Measurements from ENCODE around the gene ERICH6.

Gene ERICH6

GRCh38 chr3:150703756-150704344 lies at the start of gene ERICH6:
ERICH6 (minus strand) TSS chr3:150703920; CDS start chr3:150703898, 22 bp downstream.
- DNase-seq (ENCODE audit: low read depth in 3 of 3): peak; percentile 75 to 80 (median 80)

- DNase-seq (ENCODE audit: low read depth in 3 of 3): no peak
Measured at GRCh38 chr3:150751781-150752263, 48.1 kb upstream of the ERICH6 start.

- no peak for DNase-seq (ENCODE audit: low read depth in 3 of 3)
Measured at GRCh38 chr3:150749255-150749654, 45.5 kb upstream of the ERICH6 start.

GRCh38 chr3:150748684-150749047 lies 44.9 kb upstream of the ERICH6 start:
- DNase-seq (ENCODE audit: low read depth in 3 of 3): no peak

GRCh38 chr3:150747886-150748683 lies 44.4 kb upstream of the ERICH6 start:
- no peak for DNase-seq (ENCODE audit: low read depth in 3 of 3)

GRCh38 chr3:150746791-150747590 lies 43.3 kb upstream of the ERICH6 start:
- DNase-seq (ENCODE audit: low read depth in 3 of 3): no peak

GRCh38 chr3:150745832-150746231 lies 42.1 kb upstream of the ERICH6 start:
- no peak for DNase-seq (ENCODE audit: low read depth in 3 of 3)

- DNase-seq (ENCODE audit: low read depth in 3 of 3): no peak
Measured at GRCh38 chr3:150744919-150745211, 41.1 kb upstream of the ERICH6 start.

GRCh38 chr3:150744041-150744918 lies 40.6 kb upstream of the ERICH6 start:
- DNase-seq (ENCODE audit: low read depth in 3 of 3): no peak

GRCh38 chr3:150743508-150743907 lies 39.8 kb upstream of the ERICH6 start:
- no peak for DNase-seq (ENCODE audit: low read depth in 3 of 3)

- no peak for DNase-seq (ENCODE audit: low read depth in 3 of 3)
Measured at GRCh38 chr3:150742679-150743078, 39.0 kb upstream of the ERICH6 start.

- no peak for DNase-seq (ENCODE audit: low read depth in 3 of 3)
Measured at GRCh38 chr3:150742141-150742523, 38.4 kb upstream of the ERICH6 start.

GRCh38 chr3:150741497-150742140 lies 37.9 kb upstream of the ERICH6 start:
- no peak for DNase-seq (ENCODE audit: low read depth in 3 of 3)

GRCh38 chr3:150740733-150741496 lies 37.2 kb upstream of the ERICH6 start:
- peak in 1 of 3 donors; percentile 45 for DNase-seq (ENCODE audit: low read depth in 3 of 3)

GRCh38 chr3:150739877-150740645 lies 36.3 kb upstream of the ERICH6 start:
- DNase-seq (ENCODE audit: low read depth in 3 of 3): no peak

GRCh38 chr3:150739200-150739863 lies 35.6 kb upstream of the ERICH6 start:
- DNase-seq (ENCODE audit: low read depth in 3 of 3): no peak

- no peak for DNase-seq (ENCODE audit: low read depth in 3 of 3)
Measured at GRCh38 chr3:150738688-150739087, 35.0 kb upstream of the ERICH6 start.

GRCh38 chr3:150737874-150738679 lies 34.4 kb upstream of the ERICH6 start:
- DNase-seq (ENCODE audit: low read depth in 3 of 3): peak in 1 of 3 donors; percentile 54

Data from stimulated activated CD4-positive, alpha-beta T cell treated with anti-CD3 and anti-CD28 coated beads, TNF-alpha, amount 100 ng/mL, for 48 hours (primary cell).